Astrocyte of the hippocampus (primary cell): ENCODE data around the gene NPFF.
"Not testable (repeated sequence)": the region's sequence is repeated elsewhere in the genome, so short reads cannot be mapped to it uniquely, and the experiment has no call there.

ENCODE experiments used
- DNase-seq: peaks from one replicate; pipeline ENCODE4 v3.0.0; 2011; ENCODE audit warnings: low read depth, low spot score

Gene NPFF, protein sequence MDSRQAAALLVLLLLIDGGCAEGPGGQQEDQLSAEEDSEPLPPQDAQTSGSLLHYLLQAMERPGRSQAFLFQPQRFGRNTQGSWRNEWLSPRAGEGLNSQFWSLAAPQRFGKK

DNA sequence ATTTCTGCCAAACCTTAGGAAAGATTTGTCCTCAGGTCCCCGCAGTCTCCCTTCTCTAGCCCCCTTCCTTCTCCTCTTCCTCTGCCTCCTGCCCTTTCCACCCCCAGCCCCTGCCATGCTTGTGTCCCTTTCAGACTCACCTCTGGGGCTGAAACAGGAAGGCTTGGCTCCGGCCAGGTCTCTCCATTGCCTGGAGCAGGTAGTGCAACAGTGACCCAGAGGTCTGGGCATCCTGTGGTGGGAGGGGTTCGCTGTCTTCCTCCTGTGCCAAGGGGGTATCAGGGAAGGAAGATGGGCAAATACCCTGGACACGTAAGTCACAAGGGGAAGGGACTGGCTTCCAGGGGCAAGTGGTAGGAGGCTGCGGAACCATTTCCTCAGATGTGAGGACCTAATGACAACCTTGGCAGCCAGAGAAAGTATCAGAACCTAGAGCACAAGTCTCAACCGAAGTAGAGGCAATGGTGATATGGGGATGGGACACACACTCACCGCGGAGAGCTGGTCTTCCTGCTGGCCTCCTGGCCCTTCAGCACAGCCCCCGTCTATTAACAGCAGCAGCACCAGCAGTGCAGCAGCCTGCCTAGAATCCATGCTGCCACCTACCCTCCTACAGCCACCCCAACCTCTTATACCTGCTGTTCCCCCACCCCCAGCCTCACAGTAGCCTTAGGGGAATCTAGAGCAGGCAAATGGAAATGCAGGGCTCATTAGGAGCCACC lies at the start of gene NPFF:
Gene NPFF, minus strand, starts transcription at position 604 of the 722 bp plus-strand sequence. Its CDS starts 10 bp downstream, at position 594.
- no peak for DNase-seq

DNA sequence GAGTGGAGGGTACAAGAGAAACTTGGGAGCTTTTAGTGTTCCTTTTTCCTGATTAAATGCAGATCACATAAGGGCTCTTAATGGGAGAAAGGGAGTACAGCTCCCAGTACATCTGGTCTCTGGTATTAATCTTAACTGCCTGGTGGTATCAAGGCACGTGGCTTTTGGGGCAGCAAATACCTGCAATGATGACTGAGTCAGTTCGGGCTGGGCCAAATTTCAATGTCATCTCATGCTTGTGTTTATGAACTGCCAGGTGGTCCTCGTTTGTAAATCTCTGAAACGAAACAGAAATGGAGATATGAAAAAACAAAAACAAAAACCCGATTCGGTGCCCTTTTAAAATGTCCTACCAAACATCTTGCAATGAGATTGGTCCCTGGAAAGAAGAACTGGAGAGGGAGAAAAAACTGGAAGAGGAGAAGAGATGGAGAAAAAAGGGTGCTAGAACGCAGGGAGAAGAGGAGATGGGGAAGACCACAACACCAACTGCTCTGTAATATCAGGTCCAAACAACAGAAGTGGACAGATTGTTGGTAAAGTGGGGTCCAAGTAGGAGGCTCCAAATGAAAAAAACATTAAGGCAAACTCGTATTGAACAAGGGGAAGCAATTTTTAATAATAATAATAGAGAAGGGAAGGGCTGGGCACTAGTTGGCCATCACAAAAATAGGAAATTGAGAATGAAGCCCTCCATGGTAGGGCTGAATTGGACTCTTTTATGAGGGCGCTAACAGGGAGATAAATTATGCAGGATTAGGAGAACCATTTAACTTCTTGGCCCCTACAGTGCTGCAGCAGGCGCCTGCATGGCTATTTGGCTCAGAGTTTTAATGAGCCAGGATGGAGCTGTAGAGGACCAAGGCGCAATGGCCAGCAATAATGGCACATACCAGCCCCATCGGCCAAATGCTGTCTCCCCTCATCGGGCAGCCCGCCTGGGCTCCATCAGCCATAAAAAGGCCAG lies 45.4 kb upstream of the NPFF start:
- no peak for DNase-seq

DNA sequence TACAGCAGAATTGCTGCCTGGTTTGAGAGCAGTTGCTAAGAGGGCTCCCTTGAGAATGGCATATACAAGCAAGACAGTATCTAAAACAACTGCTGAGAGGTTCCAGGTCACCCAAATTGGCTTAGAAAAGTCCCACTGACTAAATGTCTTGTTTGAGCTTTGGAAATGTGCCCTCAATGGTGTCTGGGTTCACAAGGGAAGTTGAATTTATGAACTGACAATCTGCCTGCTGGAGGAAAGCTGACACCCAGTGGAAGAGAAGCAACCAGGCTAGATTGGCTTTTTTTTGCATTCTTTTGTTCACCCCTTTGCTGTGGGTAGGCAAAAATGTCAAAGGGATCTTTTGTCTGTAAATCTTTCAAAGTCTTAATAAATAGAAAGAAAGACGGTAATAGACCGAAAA lies 44.6 kb upstream of the NPFF start:
- DNase-seq, result peak; percentile 34

DNA sequence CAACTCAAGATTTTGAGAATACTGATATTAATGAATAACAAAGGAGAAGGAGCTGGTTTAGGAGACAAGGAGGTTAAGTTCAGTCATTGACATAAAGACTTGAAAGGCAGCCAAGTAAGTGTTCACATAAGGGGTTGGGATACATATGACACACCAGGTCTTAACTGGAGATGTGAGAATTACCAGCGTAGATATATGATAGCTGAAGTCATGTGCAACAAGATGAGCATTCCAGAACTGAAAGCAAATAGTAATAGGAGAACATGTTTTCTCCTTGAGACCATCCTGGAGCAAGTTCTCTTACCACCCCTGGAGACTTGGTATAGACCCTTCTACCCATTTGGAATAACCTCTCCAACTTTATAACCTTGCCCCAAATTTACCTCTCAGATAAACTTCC lies 43.3 kb upstream of the NPFF start:
- DNase-seq, result no peak

DNA sequence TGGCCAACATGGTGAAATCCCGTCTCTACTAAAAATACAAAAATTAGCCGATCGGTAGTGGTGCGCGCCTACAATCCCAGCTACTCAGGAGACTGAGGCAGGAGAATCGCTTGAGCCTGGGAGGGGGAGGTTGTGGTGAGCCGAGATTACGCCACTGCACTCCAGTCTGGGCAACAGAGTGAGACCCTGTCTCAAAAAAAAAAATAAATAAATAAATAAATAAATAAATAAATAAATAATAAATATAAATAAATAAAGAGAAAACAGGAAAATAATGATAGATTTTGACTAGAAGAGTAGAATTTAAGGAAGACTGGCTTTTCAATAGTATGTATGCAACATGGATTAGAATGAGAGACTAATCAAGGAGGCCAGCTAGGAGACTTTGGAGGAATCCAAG lies 42.8 kb upstream of the NPFF start:
- not testable (repeated sequence) for DNase-seq

DNA sequence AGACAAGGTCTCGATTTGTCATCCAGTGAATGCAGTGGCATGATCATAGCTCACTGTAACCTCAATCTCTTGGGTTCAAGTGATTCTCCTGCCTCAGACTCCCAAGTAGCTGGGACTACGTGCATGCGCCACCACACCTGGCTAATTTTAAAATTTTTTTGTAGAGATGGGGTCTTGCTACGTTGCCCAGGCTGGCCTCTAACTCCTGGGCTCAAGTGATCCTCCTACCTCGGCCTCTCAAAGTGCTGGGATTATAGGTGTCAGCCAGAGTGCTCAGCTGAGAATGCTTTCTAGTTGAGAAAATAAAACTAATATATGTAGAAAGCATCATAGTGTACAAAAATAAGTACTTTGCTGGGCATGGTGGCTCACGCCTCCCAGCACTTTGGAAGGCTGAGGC lies 41.1 kb upstream of the NPFF start:
- not testable (repeated sequence) for DNase-seq

DNA sequence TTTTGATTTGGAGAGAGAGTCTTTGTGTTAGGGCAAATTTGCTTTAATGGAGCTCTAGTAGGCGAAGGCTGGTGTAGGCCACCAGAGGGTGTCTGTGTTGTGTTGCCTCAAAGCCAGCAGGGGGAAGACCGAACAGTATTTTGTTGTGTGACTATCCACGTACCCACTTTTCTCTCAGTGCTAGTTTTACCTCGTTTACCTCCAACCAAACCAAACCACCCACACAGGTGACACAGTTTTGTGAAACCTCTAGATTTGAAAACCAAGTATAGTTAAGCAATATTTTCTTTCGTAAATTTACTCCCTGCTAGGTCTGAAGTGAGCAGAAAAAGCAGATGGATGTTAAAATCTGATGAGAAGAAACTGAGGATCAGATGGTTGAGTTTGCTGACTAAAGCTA lies 36.3 kb upstream of the NPFF start:
- peak; percentile 84 for DNase-seq

DNA sequence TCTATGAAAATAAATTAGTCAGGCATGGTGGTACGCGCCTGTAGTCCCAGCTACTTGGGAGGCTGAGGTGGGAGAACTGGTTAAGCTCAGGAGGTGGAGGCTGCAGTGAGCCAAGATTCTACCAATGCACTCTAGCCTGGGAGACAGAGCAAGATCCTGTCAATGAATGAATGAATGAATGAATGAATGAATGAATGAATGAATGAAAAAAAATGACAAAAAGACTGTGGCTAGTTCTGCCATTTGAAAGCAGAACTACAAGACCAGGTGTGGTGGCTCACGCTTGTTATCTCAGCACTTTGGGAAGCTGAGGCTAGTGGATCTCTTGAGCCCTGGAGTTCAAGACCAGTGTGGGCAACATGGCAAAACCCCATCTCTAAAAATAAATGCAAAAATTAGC lies 32.2 kb upstream of the NPFF start:
- no peak for DNase-seq

DNA sequence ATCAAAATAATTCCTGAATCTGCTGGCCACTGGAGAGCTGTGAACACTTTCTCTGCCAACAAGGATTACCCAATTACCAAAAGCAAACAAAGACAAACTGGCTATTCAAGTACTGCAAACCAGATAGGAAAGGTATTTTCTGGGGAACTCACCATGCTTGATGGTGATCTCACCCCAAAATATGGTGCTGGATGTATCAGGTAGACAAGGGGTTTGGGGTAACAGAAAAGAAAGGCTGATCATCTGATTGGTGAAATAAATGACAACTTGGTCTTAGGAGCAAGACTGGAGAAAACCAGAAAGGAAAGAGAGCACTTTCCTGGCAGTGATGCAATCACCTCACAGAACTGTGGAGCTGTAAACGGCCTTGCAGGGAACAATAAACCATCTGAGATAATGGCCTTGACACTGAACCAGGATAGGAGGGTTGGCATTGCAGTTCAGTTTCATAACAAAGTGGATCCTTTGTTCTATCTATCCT lies 31.0 kb upstream of the NPFF start:
- DNase-seq, result peak; percentile 33

DNA sequence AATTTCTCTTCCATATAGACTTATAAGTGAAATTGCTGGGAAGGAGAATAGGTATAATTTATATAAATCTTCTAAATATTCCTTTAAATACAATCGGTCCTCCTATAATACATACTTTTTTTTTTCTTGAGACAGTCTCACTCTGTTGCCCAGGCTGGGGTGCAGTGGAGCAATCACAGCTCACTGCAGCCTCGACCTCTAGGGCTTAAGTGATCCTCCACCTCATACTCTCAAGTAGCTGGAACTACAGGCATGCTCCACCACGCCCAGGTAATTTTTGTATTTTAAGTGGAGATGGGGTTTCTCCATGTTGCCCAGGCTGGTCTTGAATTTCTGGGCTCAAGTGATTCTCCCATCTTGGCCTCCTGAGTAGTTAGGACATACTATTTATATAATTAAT lies 29.7 kb upstream of the NPFF start:
- no peak for DNase-seq

DNA sequence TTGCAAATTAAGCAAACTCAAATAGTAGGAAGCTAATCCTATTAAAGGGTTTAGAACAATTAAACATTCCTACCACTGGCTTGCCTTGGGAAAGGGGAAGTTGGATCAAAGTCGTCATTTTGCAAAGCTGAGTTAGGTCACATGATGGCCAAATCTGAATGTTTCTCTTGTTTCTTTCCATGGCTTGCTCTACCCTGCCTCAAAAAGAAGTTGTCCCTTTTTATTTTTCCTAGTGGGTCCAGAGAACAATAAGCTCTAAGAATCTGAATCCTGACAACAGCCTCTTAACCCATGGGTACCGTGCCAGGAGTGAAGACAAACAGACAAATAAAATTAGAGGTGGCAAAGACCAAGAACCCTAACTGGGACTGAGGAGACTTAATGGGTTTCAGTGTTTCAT lies 26.2 kb upstream of the NPFF start:
- DNase-seq, result no peak

DNA sequence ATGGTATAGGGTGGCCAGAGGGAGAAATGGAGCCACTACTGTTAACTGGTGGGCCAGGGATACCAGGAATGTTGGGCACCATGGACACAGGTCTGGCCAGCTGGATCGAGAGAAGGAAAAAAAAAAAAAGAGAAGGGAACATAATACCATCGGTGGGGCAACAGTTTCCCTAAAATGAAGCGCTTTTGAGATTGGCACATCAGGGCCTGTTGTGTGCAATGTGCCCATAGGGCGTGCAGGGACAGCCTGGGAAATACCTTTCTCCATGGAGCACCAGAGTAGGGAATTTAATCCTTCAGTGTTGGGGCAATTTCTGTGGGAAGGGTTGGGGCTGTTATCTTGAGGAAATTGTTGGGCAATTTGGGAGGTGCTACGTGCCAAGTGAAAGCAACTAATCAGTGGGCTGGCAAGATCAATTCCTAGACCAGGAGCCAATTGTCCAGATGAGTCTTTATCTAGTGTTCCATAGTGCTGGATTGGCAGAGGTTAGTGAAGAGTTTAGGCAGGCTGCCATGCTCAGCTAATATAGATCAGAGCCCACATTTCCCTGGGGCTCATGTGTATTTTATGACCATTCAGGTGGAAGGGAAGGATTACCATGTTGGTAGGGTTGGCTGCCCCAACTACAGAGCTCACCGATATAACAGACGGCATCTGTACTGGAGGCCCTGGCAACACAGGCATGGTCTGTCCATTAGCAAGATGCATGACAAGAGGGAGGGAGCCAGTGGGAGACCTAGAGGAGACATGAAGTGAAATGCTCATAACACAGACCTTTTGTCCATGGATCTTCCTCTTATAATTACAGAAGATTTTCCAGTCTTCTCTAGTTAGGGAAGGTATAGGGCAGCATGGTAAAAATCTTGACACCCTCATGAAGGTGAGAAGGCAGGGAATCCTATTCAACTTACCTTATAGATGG lies 25.5 kb upstream of the NPFF start:
- DNase-seq, result no peak

DNA sequence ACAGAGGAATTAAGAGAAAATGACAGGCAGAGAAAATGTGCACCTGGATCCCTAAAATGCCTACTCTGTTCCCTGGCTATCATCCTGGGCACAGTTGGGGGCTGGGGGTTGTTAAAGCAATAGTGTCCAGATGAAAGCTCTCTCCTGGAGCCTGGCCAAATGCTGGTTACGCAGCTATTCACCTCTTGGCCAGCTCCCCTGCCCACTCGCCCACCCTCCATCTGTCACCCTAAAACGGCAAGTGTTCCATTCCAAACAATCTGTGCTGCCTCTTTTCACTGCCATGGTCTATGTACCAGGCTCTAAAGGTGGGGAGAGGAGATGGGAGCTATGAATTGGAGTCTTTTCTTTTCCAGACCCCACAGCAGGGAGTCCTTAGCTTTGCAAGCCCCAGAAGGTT lies 24.7 kb upstream of the NPFF start:
- no peak for DNase-seq

DNA sequence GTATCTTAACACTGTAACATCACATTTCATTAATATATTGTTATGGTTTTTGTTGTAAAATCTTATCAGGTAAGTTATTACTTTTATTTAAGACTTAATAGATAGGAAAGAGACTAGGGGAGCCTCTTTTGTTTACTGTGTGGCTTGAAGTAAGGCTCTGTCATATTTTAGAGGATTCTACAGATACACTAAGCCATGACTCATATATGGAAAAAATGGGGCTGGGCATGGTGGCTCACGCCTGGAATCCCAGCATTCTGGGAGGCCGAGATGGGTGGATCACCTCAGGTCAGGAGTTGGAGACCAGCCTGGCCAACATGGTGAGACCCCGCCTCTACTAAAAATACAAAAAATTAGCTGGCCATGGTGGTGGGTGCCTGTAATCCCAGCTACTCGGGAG lies 23.6 kb upstream of the NPFF start:
- peak; percentile 29 for DNase-seq

DNA sequence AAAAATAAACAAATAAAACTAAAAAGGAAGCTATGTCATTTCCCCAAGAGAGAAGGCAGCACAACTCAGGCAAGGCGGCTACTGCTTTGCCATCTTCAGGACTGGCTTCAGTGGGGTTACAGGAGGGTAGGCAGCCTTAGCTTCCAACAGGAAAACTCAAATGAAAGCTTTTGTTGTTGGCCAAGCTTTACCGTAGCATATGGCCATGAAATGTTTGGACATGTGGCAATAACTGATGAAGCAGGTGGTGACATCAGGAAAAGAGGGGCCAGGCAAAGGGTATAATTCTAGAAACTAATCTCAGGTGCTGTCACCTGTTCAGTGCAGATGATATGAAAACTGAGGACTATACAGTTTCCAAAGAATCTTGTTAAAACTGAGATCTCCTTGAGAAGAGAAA lies 22.8 kb upstream of the NPFF start:
- no peak for DNase-seq

DNA sequence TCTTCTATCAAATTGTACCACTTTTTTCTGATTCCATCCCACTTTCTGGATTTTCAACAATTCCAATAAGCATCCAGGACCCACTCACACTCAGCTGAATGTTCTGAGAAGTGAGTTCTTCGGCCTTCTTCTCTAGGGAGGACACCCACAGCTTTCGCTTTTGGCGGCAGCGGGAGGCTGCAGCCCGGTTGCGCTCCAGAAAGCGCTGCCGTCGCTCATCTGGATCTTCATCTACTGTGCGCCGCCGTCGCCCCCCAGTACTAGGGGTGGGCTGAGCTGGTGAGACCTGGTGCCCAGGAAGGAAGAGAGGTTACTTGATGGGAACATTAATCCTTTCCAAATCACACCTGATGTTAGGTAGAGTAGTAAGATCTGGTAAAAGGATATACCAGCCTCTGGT lies 17.2 kb upstream of the NPFF start:
- no peak for DNase-seq

DNA sequence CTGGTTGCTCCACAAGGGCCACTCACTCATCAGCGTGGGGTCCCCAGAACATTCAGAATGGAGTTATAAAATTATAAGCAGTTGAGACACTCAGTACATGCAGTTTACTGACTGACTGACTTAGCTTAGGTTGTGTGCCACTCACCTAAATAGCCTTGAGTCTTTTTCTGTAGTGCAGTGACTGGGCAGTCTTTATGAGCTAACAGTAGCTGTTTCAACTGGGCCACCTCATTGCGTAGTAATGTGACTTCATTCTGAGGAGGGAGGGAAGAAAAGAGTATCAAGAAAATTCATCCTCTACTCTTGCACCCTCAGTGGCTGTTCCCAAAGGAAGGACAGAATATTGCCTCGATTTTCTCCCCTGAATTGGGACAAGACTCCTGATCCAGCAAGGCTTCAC lies 15.8 kb upstream of the NPFF start:
- no peak for DNase-seq

DNA sequence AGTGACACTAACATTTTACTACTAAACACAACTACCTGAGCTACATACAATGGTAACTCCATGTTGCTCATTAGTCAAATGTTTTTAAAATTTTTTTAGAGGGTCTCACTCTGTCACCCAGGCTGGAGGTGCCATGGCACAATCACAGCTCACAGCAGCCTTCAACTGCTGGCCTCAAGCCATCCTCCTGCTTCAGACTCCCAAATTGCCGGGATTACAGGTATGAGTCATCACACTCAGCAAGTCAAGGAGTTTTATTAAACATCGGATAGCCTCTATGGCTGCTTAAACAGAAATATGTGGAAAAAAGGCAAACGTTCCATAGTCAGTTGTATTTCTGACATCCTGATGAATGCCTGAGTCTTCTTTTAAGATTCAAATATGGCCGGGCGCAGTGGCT lies 11.1 kb upstream of the NPFF start:
- no peak for DNase-seq

DNA sequence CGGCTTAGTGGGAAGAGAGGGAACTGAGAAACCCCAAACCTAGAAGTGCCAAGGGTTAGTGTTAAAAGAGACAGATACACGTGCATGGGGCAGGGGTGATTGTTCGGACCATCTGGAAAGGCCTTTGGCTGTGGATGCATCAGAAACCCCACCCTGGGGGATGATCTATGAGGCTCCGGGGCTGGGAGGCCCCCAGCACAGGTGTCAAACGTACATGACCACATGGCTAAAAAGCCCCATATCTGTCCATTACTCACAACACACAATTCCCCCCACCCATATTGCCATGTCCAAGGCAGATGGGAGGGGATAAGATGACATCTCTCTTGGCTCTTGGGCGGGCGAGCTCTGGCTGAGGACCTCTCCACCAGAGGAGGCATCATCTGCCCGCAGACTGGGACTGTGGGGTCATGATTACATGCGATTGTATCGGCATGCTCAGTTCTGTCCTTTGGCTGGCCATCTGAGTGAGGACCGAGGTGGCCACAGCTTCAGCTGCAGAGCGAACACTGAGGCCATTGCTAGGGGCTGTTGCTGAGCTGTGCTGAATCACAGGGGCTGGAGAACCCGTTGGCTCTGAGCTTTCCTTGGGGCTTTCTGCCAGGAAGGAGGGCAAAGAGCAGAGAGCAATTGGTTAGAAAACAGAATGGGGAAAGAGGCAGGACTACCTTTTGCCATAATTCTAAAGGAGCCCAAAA lies 9.6 kb upstream of the NPFF start:
- DNase-seq, result no peak

DNA sequence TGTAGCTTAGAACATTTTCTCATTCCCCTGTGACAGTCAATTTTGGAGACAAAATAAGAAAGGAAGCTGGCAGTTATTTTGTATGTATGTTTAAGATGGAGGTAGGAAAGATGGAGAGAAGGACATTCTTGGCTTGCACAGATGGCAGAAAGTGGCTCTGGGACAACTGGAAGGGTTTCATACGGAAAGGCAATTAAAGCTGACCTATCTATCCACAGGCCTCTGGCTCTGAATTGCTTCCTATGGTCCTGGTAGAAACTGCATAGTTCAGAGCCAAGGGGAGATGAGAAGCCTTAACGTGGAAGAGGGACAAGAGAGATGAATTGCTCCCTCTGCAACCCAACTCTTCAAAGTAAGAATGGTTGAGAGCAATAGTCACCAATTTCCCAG lies 8.0 kb upstream of the NPFF start:
- no peak for DNase-seq
